ENCODE results near the gene EEF2. TPM values are rescaled to one million over a fixed set of nuclear protein-coding genes. Genes with fewer than 3 reads are reported as not detected.
"Not testable (repeated sequence)": the region's sequence is repeated elsewhere in the genome, so short reads cannot be mapped to it uniquely, and the experiment has no call there.

The EEF2 gene
- total RNA-seq, 2 donors from 2014 or later = 1,268 to 1,436 TPM

DNA sequence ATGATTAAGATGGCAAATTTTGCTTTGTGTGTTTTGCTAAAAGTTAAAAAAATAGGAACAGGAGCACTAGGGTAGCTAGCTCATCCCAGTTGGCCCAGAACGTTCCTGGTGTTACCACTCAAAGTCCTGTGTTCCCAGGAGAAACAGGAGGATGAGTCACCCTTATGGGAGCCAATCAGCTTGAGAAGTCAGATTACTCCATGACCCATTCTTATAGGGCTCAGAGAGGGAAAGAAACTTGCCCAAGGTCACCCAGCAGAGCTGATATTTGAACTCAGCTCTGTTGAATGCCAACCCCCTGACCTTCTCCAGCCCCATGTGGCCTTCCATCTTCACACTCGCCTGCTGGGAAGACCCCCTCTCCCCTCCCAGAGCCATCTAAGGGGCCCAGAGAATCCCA, 39.4 kb downstream of the EEF2 start:
- H3K27ac ChIP-seq = no peak overlapping the region

DNA sequence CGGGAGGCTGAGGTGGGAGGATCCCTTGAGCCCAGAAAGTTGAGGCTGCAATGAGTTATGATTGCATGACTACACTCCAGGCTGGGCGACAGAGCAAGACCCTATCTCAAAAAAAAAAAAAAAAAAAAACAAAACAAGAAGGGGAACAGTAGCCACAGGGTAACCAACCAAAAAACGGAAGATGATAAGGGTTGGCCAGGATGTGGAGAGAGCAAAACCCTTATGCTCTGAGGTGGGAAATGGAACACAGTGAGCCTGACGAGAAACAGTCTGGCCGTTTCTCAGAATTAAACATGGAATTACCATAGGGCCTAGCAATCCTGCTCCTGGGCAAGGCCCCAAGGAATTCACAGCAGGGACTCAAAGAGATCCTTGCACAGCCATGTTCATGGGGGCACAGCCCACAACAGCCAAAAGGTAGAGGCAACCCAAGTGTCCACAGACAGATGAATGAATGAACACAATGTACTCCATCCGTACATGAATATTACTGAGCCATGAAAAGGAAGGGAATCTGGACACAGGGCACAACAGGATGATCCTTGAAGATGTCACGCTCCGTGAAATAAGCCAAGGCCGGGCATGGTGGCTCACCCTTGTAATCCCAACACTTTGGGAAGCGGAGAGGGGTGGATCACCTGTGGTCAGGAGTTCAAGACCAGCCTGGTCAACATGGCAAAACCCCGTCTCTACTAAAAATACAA, 41.1 kb downstream of the EEF2 start:
- Histone ChIP-seq H3K36me3 (no peaks in the 10 kb centered on the region), H3K27ac (no peak overlapping the region), H3K27me3 (replicated peaks; ENCODE audit: insufficient read depth) (no peaks in the 10 kb centered on the region), H3K9me3 (no peaks in the 10 kb centered on the region), H3K4me3 (no peak overlapping the region), H3K4me1 (ENCODE audit: control insufficient read depth in 1 of 2, low read depth in 2 of 2) (peaks cover 0 to 9% of the 10 kb centered on the region in 2 donors)
- TF ChIP-seq CTCF (IDR thresholded peaks at IDR 0.05) = no peak
- ATAC-seq (ENCODE audit: insufficient number of reproducible peaks, low FRiP score, low read depth) = no peak
- DNase-seq (ENCODE audit: low spot score) = no peak

More for the DNA sequence above, 39.4 kb downstream of the EEF2 start:
- no peak overlapping the region for H3K4me3 ChIP-seq
- no peaks in the 10 kb centered on the region for H3K27me3 ChIP-seq (replicated peaks; ENCODE audit: insufficient read depth)
- no peak for ATAC-seq (ENCODE audit: insufficient number of reproducible peaks, low FRiP score, low read depth)
- H3K4me1 ChIP-seq (ENCODE audit: control insufficient read depth in 1 of 2, low read depth in 2 of 2) = peaks cover 7 to 19% of the 10 kb centered on the region in 2 donors
- no peaks in the 10 kb centered on the region for H3K36me3 ChIP-seq
- no peak for DNase-seq (ENCODE audit: low spot score)
- TF ChIP-seq CTCF (IDR thresholded peaks at IDR 0.05) = no peak
- H3K9me3 ChIP-seq = no peaks in the 10 kb centered on the region

- H3K27ac ChIP-seq = no peak overlapping the region
- TF ChIP-seq CTCF (IDR thresholded peaks at IDR 0.05) = no peak
- peaks cover 0 to 9% of the 10 kb centered on the region in 2 donors for H3K4me1 ChIP-seq (ENCODE audit: control insufficient read depth in 1 of 2, low read depth in 2 of 2)
- no peaks in the 10 kb centered on the region for H3K9me3 ChIP-seq
- no peak overlapping the region for H3K4me3 ChIP-seq
- H3K36me3 ChIP-seq = no peaks in the 10 kb centered on the region
- no peak for DNase-seq (ENCODE audit: low spot score)
- no peak for ATAC-seq (ENCODE audit: insufficient number of reproducible peaks, low FRiP score, low read depth)
- no peaks in the 10 kb centered on the region for H3K27me3 ChIP-seq (replicated peaks; ENCODE audit: insufficient read depth)
These were observed 42.4 kb downstream of the EEF2 start for GRCh38 chr19:3942790-3943409.

- not testable (repeated sequence) for H3K27me3 ChIP-seq (replicated peaks; ENCODE audit: insufficient read depth); ATAC-seq (ENCODE audit: insufficient number of reproducible peaks, low FRiP score, low read depth)
These were observed 46.8 kb downstream of the EEF2 start for GRCh38 chr19:3938300-3938950.

GRCh38 chr19:3936506-3937442, 48.5 kb downstream of the EEF2 start:
- no peaks in the 10 kb centered on the region for H3K27me3 ChIP-seq (replicated peaks; ENCODE audit: insufficient read depth)
- DNase-seq (ENCODE audit: low spot score) = no peak
- no peaks in the 10 kb centered on the region for H3K9me3 ChIP-seq
- peaks cover 0 to 10% of the 10 kb centered on the region in 2 donors for H3K4me1 ChIP-seq (ENCODE audit: control insufficient read depth in 1 of 2, low read depth in 2 of 2)
- no peak overlapping the region for H3K4me3 ChIP-seq
- no peak for ATAC-seq (ENCODE audit: insufficient number of reproducible peaks, low FRiP score, low read depth)
- no peak overlapping the region for H3K27ac ChIP-seq
- H3K36me3 ChIP-seq = no peaks in the 10 kb centered on the region
- no peak for TF ChIP-seq CTCF (IDR thresholded peaks at IDR 0.05)

More at GRCh38 chr19:3938300-3938950, 46.8 kb downstream of the EEF2 start:
- not testable (repeated sequence) for DNase-seq (ENCODE audit: low spot score); H3K36me3 ChIP-seq; H3K27ac ChIP-seq; H3K4me1 ChIP-seq (ENCODE audit: control insufficient read depth in 1 of 2, low read depth in 2 of 2); H3K9me3 ChIP-seq; H3K4me3 ChIP-seq

Measured in thoracic aorta (tissue), 2 donors.